SU-DHL-6 (cell line): Measurements from ENCODE around the gene KCNC4.
A peak's percentile ranks its signal among the peaks of the same experiment; 100 is the strongest.

ENCODE experiments used
- H2AFZ ChIP-seq: fragments of 200-600 bp; sonication (generic); 2 replicates; pipeline ENCODE4 v1.6.1; 2014; ENCODE audit warnings: low read depth, mild to moderate bottlenecking, moderate library complexity, mixed read lengths, antibody characterized with exemption, low read length; ENCODE audit not compliant: severe bottlenecking
- H3F3A ChIP-seq: fragments of 200-600 bp; shearing (Covaris generic); 2 replicates; pipeline ENCODE4 v1.6.0; 2016; ENCODE audit warnings: antibody characterized with exemption, mild to moderate bottlenecking; ENCODE audit not compliant: insufficient read depth
- H3K27ac ChIP-seq: fragments of 200-600 bp; sonication (generic); 2 replicates; pipeline ENCODE4 v1.5.1; 2016; ENCODE audit warnings: low read depth, mild to moderate bottlenecking, low read length, moderate library complexity, mixed read lengths
- H3K27me3 ChIP-seq: fragments of 200-600 bp; sonication (generic), shearing (Covaris generic); 2 replicates; pipeline ENCODE4 v1.6.0; 2014; ENCODE audit warnings: mild to moderate bottlenecking, low read length
- H3K36me3 ChIP-seq: fragments of 200-600 bp; sonication (generic); 2 replicates; pipeline ENCODE4 v1.6.1; 2014; ENCODE audit warnings: mild to moderate bottlenecking, low read length, mixed read lengths
- H3K4me2 ChIP-seq: fragments of 300-600, 200-600 bp; shearing (Covaris generic), sonication (generic); 2 replicates; pipeline ENCODE4 v1.6.0; 2014; ENCODE audit warnings: low read length, low read depth, mild to moderate bottlenecking; ENCODE audit not compliant: poor library complexity, severe bottlenecking
- H3K4me3 ChIP-seq: fragments of 200-600 bp; sonication (generic); 2 replicates; pipeline ENCODE4 v1.5.1; 2014; ENCODE audit warnings: antibody characterized with exemption, low read length, mild to moderate bottlenecking, mixed read lengths; ENCODE audit not compliant: insufficient read depth, poor library complexity, severe bottlenecking
- H3K79me2 ChIP-seq: fragments of 200-600 bp; sonication (generic); 2 replicates; pipeline ENCODE4 v1.6.1; 2014; ENCODE audit warnings: mild to moderate bottlenecking, low read length, moderate library complexity; ENCODE audit not compliant: insufficient read depth
- H3K9ac ChIP-seq: fragments of 200-600 bp; sonication (generic); 2 replicates; pipeline ENCODE4 v1.7.0; 2014; ENCODE audit warnings: mild to moderate bottlenecking, low read length
- H3K9me2 ChIP-seq: fragments of 200-600 bp; sonication (generic); replicated peaks from 2 replicates; pipeline ENCODE4 v1.6.1; 2014; ENCODE audit warnings: low read length; ENCODE audit not compliant: insufficient read depth
- H3K9me3 ChIP-seq: fragments of 200-600 bp; sonication (generic); 2 replicates; pipeline ENCODE4 v1.6.1; 2014; ENCODE audit warnings: low read length, mixed read lengths; ENCODE audit not compliant: insufficient read depth
- H4K20me1 ChIP-seq: fragments of 200-600 bp; sonication (generic); 2 replicates; pipeline ENCODE4 v1.6.1; 2014; ENCODE audit warnings: low read depth, mild to moderate bottlenecking, antibody characterized with exemption, low read length, moderate library complexity, mixed read lengths
- EZH2phosphoT487 ChIP-seq: fragments of 200-600 bp; sonication (generic), shearing (Covaris generic); conservative IDR thresholded peaks from 2 replicates; pipeline ENCODE4 v1.6.1; 2018; ENCODE audit warnings: mild to moderate bottlenecking, antibody characterized with exemption, low read length, moderate library complexity, mixed read lengths
- TF ChIP-seq, protein P1 (sequence below): fragments of 200-600 bp; sonication (generic); IDR thresholded peaks from one replicate; pipeline ENCODE4 v1.5.1; 2017; ENCODE audit warnings: antibody characterized with exemption, mild to moderate bottlenecking, low read length, moderate library complexity; ENCODE audit not compliant: insufficient read depth, poor library complexity, severe bottlenecking

The KCNC4 gene

DNA sequence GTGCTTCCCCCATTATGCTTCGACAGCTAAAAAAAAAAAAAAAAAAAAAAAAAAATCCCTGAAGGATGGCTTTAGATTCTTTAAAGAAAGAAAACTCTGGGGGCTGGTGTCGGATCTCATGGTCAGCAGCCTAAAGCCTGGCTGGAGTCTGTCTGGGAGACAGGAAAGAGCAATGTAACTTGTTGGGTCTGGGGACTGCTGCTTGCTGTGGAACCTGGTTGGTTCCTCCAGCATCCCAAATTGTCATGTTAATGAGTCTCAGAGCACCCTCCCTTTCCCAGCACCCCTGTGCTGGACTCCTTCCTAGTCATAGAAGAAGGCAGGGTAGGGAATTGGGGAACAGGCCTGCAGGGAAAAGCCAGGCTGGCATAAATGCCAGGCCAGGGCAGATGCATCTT lies 3.0 kb downstream of the KCNC4 start:
- TF ChIP-seq EZH2phosphoT487 = no peak
- TF ChIP-seq, protein P1, sequence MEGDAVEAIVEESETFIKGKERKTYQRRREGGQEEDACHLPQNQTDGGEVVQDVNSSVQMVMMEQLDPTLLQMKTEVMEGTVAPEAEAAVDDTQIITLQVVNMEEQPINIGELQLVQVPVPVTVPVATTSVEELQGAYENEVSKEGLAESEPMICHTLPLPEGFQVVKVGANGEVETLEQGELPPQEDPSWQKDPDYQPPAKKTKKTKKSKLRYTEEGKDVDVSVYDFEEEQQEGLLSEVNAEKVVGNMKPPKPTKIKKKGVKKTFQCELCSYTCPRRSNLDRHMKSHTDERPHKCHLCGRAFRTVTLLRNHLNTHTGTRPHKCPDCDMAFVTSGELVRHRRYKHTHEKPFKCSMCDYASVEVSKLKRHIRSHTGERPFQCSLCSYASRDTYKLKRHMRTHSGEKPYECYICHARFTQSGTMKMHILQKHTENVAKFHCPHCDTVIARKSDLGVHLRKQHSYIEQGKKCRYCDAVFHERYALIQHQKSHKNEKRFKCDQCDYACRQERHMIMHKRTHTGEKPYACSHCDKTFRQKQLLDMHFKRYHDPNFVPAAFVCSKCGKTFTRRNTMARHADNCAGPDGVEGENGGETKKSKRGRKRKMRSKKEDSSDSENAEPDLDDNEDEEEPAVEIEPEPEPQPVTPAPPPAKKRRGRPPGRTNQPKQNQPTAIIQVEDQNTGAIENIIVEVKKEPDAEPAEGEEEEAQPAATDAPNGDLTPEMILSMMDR = no peak
- no peaks in the 10 kb centered on the region for H3K27me3 ChIP-seq
- no peak overlapping the region for H3K4me3 ChIP-seq
- no peaks in the 10 kb centered on the region for H3K36me3 ChIP-seq
- H2AFZ ChIP-seq = no peak overlapping the region
- H3K9me2 ChIP-seq = no peaks in the 10 kb centered on the region
- H3F3A ChIP-seq = peaks cover 10% of the 10 kb centered on the region
- H3K27ac ChIP-seq = no peak overlapping the region
- peak overlapping the region; percentile 69 for H3K4me2 ChIP-seq
- no peaks in the 10 kb centered on the region for H3K9me3 ChIP-seq
- peak overlapping the region; percentile 4; the same call in 1 of the 2 replicates for H3K9ac ChIP-seq
- no peaks in the 10 kb centered on the region for H3K79me2 ChIP-seq
- no peaks in the 10 kb centered on the region for H4K20me1 ChIP-seq

DNA sequence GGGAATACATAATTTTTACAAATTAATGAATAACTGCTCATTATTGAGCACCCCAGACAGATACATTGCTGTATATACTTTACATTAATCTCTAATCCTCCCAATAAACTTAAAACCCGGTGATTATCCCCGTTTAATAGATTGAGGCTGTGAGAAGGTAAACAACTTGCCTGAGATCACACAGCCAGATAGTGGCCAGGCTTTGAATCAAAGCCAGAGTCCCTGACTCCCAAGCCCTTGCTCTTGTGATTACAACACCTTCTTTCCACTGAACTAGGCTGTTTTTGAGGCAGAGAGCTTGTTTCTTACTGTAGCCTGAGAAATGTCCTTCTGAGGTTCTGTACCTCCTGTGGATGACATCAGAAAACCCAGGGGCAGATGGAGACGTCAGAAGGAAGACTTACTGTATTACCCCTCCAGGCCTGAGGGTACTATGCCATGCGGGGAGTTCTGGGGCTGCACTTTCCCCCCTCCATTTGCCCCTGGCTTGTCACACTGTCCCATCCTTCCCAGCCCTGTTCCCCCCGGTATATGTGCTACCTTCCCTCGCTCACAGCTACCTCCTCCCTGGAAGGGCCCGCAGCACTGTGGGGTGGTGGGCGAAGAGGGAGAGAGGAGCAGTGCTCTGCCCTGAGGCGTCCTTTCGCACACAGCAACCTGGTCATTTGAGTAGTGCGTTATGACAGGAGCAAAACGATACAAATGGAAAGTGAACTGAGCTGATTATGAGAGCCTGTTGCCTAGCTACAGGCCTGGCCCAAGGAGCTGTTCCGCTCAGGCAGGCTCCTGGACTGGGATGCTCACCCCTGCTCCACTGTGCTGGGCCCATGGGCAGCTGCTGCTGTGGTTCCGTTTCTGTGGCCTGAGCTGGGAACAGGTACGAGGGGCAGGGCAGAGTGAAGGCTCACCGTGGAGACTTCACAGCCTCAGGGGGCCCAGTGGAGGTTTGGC lies 4.6 kb downstream of the KCNC4 start:
- Histone ChIP-seq H3K79me2 (no peaks in the 10 kb centered on the region), H3K36me3 (no peaks in the 10 kb centered on the region), H2AFZ (no peak overlapping the region), H3K9me2 (no peaks in the 10 kb centered on the region), H4K20me1 (no peaks in the 10 kb centered on the region), H3K27ac (no peak overlapping the region), H3F3A (peaks cover 1% of the 10 kb centered on the region), H3K9me3 (no peaks in the 10 kb centered on the region), H3K27me3 (no peaks in the 10 kb centered on the region), H3K9ac (no peak overlapping the region), H3K4me3 (no peak overlapping the region), H3K4me2 (no peak overlapping the region)
- TF ChIP-seq, protein P1 = no peak
- no peak for TF ChIP-seq EZH2phosphoT487

DNA sequence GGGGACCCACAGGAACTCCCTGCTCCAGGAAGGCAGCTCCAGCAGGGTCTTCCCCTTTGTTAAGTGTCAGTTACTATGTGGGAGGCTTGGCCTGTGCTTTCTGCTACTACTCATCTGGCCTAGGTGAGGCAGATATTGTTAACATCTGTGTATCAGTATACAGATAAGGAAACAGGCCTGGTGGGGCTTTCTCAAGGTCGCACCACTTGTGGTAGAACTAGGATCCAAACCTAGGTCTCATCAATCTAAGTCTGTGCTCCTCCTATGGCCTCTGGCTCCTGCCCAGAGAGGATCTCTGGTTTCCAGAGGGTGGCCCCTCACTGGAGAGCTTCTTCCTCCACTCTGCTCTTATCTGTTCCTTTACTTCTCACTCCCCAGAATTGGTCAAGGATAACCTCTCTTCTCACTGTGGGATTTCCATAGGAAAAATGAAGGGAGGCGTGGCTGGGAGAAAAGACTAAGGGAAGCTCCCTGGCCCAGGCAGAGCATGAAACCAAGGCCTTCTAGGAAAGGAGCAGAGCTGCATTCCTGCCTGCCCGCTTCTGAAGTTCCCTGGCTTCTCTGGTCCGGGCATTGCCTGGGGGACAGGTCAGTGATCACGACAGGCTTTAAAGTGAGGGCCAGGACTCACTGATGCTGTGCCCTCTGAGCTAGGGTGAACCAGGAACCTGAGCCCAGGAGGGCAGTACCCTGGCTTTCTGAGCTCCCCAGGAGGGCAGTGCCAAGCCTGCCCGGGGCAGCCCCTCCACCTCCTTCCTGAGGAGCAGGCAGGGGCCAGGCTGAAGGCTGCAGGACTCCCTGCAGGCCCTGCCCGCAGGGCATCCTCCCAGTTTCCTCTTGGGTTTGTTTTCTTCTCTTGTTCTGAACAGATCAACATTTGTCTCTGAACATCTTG lies 5.8 kb downstream of the KCNC4 start:
- Histone ChIP-seq H3K4me3 (no peak overlapping the region), H3K27ac (no peak overlapping the region), H3F3A (no peaks in the 10 kb centered on the region), H3K9me3 (no peaks in the 10 kb centered on the region), H3K36me3 (no peaks in the 10 kb centered on the region), H3K9me2 (no peaks in the 10 kb centered on the region), H3K79me2 (no peaks in the 10 kb centered on the region), H3K9ac (no peak overlapping the region), H4K20me1 (no peaks in the 10 kb centered on the region), H3K27me3 (no peaks in the 10 kb centered on the region), H3K4me2 (no peak overlapping the region), H2AFZ (no peak overlapping the region)
- TF ChIP-seq, protein P1 = no peak
- TF ChIP-seq EZH2phosphoT487 = no peak
